ENCODE measurements around the gene GFOD2.

DNA sequence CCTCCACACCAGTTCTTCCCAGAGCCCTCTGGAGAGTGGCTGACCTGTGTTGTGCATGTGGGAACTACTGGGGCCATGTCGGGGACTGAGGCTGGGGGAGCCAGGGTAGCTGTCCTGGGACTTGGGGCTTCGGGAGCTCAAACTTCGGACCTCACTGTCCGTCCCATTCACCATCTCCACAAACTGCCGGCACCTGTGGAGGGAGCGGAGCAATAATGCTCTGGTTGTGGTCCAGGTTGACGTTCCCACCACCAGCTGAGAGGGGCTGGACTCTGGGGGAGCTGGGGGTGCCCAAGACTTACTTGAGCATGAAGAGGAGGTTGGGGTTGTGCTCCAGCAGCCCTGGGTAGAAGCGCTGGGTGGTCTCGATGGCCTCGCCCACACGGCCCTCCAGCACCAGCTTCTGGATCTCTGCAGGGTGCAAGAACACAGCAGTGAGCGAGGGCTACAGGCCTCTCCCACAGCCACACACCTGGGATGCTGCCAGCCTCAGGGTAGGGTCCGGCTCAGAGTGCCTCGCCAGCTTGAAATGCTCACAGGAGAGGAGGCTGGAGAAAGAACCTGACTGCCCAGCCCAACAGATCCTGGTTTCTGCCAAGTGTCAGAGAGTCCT is 10.6 kb upstream of the GFOD2 start:
- TF ChIP-seq POLR2A (IDR thresholded peaks at IDR 0.05; ENCODE audit: low read depth, low read length) (no peak), EZH2 (IDR thresholded peaks at IDR 0.05; ENCODE audit: borderline replicate concordance, low read depth, low read length, severe bottlenecking) (no peak), FOS (IDR thresholded peaks at IDR 0.05; ENCODE audit: borderline replicate concordance, insufficient read depth, low read length) (no peak), MYC (IDR thresholded peaks at IDR 0.05; ENCODE audit: low read depth, low read length) (no peak), JUN (IDR thresholded peaks at IDR 0.05; ENCODE audit: borderline replicate concordance, insufficient read depth, insufficient read length, low read depth) (no peak)
- TF ChIP-seq, protein P1, sequence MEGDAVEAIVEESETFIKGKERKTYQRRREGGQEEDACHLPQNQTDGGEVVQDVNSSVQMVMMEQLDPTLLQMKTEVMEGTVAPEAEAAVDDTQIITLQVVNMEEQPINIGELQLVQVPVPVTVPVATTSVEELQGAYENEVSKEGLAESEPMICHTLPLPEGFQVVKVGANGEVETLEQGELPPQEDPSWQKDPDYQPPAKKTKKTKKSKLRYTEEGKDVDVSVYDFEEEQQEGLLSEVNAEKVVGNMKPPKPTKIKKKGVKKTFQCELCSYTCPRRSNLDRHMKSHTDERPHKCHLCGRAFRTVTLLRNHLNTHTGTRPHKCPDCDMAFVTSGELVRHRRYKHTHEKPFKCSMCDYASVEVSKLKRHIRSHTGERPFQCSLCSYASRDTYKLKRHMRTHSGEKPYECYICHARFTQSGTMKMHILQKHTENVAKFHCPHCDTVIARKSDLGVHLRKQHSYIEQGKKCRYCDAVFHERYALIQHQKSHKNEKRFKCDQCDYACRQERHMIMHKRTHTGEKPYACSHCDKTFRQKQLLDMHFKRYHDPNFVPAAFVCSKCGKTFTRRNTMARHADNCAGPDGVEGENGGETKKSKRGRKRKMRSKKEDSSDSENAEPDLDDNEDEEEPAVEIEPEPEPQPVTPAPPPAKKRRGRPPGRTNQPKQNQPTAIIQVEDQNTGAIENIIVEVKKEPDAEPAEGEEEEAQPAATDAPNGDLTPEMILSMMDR (IDR thresholded peaks at IDR 0.05; ENCODE audit: extremely low read depth in 1 of 2, insufficient read depth in 1 of 2, low read depth in 1 of 2, low read length in 2 of 2) = no peak
